Mammary epithelial cell (primary cell): ENCODE measurements around the gene CRB2.

ENCODE experiments used
- EZH2 ChIP-seq: IDR thresholded peaks from 2 replicates; pipeline ENCODE4 v1.6.1; 2012; ENCODE audit warnings: low read length, inconsistent platforms, borderline replicate concordance
- TF ChIP-seq, protein P1 (sequence below), 2 donors: IDR thresholded peaks in 1 of 2; conservative IDR thresholded peaks in 1 of 2; 2 replicates each; pipeline ENCODE4 v1.5.1; 2011 to 2012; ENCODE audit warnings: inconsistent platforms in 2 of 2, low read length in 2 of 2, mild to moderate bottlenecking in 2 of 2, control low read depth in 1 of 2, low read depth in 1 of 2; ENCODE audit not compliant: insufficient read depth in 1 of 2; ENCODE audit errors: extremely low read depth in 1 of 2

DNA sequence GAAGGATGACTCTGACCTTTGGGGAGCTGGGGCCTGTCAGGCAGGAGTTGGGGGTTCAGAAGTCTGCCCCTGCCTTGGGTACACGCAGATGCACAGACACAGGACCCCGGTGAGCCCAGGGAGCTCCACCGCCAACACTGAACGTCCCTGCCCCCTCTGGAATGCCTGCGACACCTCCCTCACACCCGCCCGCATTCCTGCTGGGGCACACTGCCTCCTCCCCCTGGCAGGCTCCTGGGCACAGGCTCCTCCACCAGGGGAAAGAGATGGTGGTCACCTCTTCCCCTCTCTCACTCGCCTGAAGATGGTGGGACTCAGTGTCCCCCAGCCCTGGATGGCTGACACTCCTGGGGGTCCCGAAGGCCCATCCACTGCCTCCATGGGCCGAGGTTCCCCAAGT, 12.0 kb downstream of the CRB2 start:
- TF ChIP-seq EZH2 = no peak
- TF ChIP-seq, protein P1, sequence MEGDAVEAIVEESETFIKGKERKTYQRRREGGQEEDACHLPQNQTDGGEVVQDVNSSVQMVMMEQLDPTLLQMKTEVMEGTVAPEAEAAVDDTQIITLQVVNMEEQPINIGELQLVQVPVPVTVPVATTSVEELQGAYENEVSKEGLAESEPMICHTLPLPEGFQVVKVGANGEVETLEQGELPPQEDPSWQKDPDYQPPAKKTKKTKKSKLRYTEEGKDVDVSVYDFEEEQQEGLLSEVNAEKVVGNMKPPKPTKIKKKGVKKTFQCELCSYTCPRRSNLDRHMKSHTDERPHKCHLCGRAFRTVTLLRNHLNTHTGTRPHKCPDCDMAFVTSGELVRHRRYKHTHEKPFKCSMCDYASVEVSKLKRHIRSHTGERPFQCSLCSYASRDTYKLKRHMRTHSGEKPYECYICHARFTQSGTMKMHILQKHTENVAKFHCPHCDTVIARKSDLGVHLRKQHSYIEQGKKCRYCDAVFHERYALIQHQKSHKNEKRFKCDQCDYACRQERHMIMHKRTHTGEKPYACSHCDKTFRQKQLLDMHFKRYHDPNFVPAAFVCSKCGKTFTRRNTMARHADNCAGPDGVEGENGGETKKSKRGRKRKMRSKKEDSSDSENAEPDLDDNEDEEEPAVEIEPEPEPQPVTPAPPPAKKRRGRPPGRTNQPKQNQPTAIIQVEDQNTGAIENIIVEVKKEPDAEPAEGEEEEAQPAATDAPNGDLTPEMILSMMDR (conservative IDR thresholded peaks at IDR 0.05 in 1 of 2, IDR thresholded peaks at IDR 0.05 in 1 of 2; ENCODE audit: extremely low read depth in 1 of 2, insufficient read depth in 1 of 2, low read depth in 1 of 2, low read length in 2 of 2) = no peak
